SJSA1 (cell line): ENCODE results near the gene KRT84. TPM values are rescaled to one million over a fixed set of nuclear protein-coding genes. Genes with fewer than 3 reads are reported as not detected.
"Not testable (repeated sequence)": the region's sequence is repeated elsewhere in the genome, so short reads cannot be mapped to it uniquely, and the experiment has no call there.

Experiments
- DNase-seq, 2 experiments: peaks; one replicate each; pipeline ENCODE4 v3.0.0-alpha.2; 2015 to 2020; ENCODE audit warnings: low spot score in 2 of 2, low read depth in 1 of 2
- H3K27ac ChIP-seq: fragments of 250-450 bp; sonication (Bioruptor Pico); 2 replicates; pipeline ENCODE4 v1.5.1; 2020; ENCODE audit warnings: mild to moderate bottlenecking, moderate library complexity
- H3K27me3 ChIP-seq: fragments of 250-450 bp; sonication (Bioruptor Pico); replicated peaks from 2 replicates; pipeline ENCODE4 v1.5.1; 2020; ENCODE audit warnings: mild to moderate bottlenecking, moderate library complexity
- H3K36me3 ChIP-seq: fragments of 250-450 bp; sonication (Bioruptor Pico); 2 replicates; pipeline ENCODE4 v1.5.1; 2020; ENCODE audit warnings: mild to moderate bottlenecking
- H3K4me1 ChIP-seq: fragments of 250-450 bp; sonication (Bioruptor Pico); replicated peaks from 2 replicates; pipeline ENCODE4 v1.6.1; 2021; ENCODE audit warnings: mild to moderate bottlenecking
- H3K4me3 ChIP-seq: fragments of 250-450 bp; sonication (Bioruptor Pico); 2 replicates; pipeline ENCODE4 v1.5.1; 2020; ENCODE audit warnings: mild to moderate bottlenecking
- H3K9me3 ChIP-seq: fragments of 250-450 bp; sonication (Bioruptor Pico); replicated peaks from 2 replicates; pipeline ENCODE4 v1.5.1; 2020; ENCODE audit warnings: mild to moderate bottlenecking
- total RNA-seq: library from RNA; depleted of rRNA; stranded (reverse); fragments of >200 nt; shearing (Covaris generic); gene quantifications from 2 replicates; pipeline ENCODE4 v1.2.3, GENCODE V29; 2014

Gene KRT84
- total RNA-seq, 1 experiment from 2014 or later: not detected

DNA sequence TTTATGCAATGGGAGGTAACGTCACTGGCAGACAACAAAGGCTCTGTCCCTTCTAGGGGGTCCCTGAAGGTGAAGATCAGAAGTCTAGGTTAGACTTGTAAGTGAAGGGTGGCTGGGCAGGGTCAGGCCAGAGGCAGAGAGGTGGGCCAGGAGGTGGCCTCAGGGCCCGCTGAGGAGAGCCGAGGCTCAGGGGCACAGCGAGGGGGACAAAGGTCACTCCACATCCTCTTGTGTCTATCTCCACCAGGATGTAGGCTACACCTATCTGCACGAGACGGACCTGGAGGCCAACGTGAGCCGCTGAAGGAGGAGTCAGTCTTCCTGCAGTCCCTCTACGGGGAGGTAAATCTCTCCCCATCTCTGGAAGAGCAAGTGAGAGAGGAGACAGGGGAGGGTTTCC, 38.4 kb downstream of the KRT84 start:
- no peak overlapping the region for H3K4me3 ChIP-seq
- no peak overlapping the region for H3K27ac ChIP-seq
- no peaks in the 10 kb centered on the region for H3K4me1 ChIP-seq
- DNase-seq: no peak
- no peaks in the 10 kb centered on the region for H3K9me3 ChIP-seq
- H3K27me3 ChIP-seq: peaks cover 6% of the 10 kb centered on the region
- H3K36me3 ChIP-seq: no peaks in the 10 kb centered on the region

DNA sequence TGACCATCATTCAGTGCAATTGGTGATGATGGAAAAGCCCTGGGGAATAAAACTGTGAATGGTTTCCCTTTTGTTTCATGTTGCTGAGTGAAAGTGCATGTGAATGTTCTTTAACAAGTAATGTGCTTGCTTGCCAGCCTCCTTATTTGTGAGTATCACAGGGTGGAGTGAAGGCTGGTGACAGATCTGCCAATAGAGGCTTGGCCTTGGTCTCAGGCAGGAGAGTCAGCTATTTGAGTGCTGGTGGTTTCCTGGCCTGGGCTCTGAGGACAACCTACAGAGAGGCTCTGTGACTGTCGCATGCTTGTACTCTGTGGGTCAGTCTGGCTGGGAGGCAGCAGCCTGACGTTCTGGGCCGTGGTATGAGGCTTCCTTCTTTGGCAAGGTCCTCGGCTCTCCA, 38.9 kb downstream of the KRT84 start:
- Histone ChIP-seq H3K27ac (no peak overlapping the region), H3K4me3 (no peak overlapping the region), H3K36me3 (no peaks in the 10 kb centered on the region), H3K27me3 (peaks cover 6% of the 10 kb centered on the region), H3K4me1 (no peaks in the 10 kb centered on the region), H3K9me3 (no peaks in the 10 kb centered on the region)
- no peak for DNase-seq

DNA sequence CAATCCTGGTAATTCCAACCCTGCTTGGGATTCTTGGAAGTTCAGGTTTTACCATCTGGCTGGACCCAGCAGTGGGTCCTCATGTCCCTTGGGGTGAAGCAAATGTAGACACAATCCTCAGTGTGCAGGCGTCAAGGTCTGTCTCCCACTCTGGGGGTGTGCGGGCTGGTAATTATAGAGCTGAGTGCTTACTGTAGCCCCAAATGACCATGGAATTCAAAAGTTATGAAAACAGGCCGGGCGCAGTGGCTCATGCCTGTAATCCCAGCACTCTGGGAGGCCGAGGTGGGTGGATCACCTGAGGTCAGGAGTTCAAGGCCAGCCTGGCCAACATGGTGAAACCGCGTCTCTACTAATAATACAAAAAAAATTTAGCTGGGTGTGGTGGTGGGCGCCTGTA, 40.4 kb downstream of the KRT84 start:
- H3K9me3 ChIP-seq, H3K36me3 ChIP-seq, H3K27ac ChIP-seq, H3K4me3 ChIP-seq, DNase-seq, H3K27me3 ChIP-seq, H3K4me1 ChIP-seq: not testable (repeated sequence)

DNA sequence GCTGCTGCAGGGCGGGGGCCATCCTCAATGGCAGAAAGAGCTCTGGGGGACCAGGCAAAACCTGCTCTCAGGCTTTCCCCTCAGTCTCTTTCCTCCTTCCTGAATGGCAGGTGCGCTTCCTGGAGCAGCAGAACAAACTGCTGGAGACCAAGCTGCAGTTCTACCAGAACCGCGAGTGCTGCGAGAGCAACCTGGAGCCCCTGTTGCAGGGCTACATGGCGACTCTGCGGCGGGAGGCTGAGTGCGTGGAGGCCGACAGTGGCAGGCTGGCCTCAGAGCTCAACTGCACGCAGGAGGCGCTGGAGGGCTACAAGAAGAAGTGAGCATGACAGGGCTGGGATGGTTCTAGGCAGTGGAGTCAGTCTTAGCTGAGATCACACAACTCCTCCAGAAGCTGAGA, 41.3 kb downstream of the KRT84 start:
- H3K27me3 ChIP-seq: no peaks in the 10 kb centered on the region; the same call in 1 of the 2 replicates
- H3K4me1 ChIP-seq: no peaks in the 10 kb centered on the region
- no peak overlapping the region for H3K27ac ChIP-seq
- H3K36me3 ChIP-seq: no peaks in the 10 kb centered on the region
- no peak overlapping the region for H3K4me3 ChIP-seq
- no peaks in the 10 kb centered on the region for H3K9me3 ChIP-seq
- DNase-seq: no peak

DNA sequence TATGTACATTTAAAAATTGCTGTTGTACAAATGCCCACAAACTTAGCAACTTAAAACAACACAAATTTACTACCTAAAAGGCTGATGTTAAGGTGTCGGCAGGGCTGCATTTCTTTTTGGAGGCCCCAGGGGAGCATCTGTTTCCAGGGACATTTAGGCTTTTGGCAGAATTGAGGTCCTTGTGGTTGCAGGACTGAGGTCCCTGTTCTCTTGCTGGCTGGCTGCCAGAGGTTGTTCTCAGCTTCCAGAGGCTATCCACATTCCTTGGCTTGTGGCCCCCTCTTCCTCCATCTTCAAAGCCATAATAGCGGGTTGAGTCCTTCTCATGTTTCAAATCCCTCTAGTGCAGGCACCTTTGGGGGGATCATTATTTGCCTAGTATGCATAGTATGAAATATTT, 41.9 kb downstream of the KRT84 start:
- DNase-seq: no peak
- no peak overlapping the region for H3K27ac ChIP-seq
- no peaks in the 10 kb centered on the region for H3K4me1 ChIP-seq
- no peak overlapping the region for H3K4me3 ChIP-seq
- H3K9me3 ChIP-seq: no peaks in the 10 kb centered on the region
- H3K36me3 ChIP-seq: no peaks in the 10 kb centered on the region
- no peaks in the 10 kb centered on the region; the same call in 1 of the 2 replicates for H3K27me3 ChIP-seq

DNA sequence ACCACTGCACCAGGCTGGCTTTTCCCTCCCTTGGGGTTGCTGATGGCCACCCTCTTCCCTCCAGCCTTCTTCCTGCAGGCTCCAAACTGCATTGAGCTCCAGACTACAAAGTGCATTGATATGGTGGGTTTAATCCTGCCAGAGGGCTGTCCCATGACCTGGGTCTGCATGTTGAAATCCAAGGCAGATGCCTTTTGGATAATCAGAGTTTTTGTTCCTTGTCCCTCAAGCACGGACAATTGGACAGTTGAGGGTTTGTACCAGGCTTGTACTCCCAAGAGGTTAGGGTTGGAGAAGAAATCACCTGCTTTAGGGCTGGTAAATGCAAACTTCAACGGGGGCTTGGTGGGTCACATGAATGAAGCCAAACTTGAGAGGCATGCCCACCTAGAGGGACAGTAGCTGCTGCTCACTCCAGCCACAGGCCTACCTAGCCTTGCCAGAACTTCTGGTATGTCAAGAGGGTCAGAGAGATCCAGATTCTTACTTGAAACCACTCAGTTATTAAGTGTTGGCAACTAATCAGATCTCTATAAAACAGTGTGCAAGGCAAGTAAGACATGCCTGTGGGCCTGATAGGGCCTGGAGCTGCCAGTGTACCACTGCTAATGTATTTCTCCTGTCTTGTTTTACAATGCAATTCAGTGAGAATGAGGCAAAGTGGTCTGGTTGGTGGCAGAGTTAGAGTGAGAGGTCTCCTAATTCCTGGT, 42.5 kb downstream of the KRT84 start:
- Histone ChIP-seq H3K4me1 (no peaks in the 10 kb centered on the region), H3K4me3 (no peak overlapping the region), H3K9me3 (no peaks in the 10 kb centered on the region), H3K36me3 (no peaks in the 10 kb centered on the region), H3K27me3 (no peaks in the 10 kb centered on the region), H3K27ac (no peak overlapping the region)
- no peak for DNase-seq

DNA sequence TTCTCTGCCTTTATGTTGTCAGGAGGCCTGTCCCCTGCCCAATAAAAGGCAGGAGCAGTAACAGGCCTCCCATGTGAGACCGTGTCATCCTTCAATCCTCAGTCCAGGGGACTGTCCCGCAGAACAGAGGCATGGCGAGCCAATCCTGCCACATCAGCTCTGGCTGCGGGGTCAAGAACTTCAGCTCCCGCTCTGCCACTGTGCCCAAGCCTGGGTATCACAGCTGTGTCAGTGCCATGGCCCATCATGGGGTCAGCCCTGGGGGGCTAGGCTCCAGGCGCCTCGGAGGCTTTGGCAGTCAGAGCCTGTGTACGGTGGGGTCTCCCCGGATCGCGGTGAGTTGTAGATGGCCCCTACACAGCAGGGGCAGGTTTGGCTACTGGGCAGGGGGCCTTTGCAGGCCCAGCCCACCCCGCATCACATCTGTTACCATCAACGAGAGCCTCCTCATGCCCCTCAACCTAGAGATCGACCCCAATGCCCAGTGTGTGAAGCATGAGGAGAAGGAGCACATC, 44.3 kb downstream of the KRT84 start:
- no peak overlapping the region for H3K27ac ChIP-seq
- no peak for DNase-seq
- H3K27me3 ChIP-seq: no peaks in the 10 kb centered on the region
- no peaks in the 10 kb centered on the region for H3K4me1 ChIP-seq
- H3K4me3 ChIP-seq: no peak overlapping the region
- H3K36me3 ChIP-seq: no peaks in the 10 kb centered on the region
- no peaks in the 10 kb centered on the region for H3K9me3 ChIP-seq

DNA sequence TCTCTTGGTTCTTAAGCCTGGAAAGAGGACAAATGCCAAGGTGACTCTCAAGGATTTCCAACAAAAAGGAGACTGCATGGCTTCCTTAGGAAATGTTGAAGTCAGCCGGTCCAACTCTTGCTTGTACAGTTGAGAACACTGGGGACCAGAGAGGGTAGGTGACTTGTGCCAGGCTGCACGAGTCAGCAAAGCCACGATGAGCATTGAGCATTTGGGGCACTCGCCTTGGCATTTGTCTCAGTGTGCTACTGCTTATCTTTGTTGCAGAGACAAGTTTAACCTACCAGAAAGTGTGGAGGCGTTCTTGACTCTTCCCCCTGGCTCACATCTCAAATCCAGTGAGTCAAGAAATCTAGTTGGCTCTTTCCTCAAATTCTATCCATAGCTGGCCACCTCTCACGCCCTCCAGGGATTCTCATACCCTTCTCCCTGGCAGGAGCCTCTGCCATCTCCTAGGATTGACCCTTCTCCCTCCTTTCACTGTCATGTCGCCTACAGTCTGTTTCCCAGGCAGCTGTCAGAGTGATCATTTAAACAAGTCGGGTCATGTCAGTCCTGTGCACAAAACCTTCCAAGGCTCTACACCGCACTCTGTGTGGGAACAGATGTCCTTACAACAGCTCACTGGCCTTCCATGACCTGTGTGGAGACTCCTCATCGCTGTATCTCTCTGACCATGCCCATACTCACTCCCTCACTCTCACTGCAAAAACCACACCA, 47.1 kb downstream of the KRT84 start:
- Histone ChIP-seq H3K4me3 (no peak overlapping the region), H3K4me1 (no peaks in the 10 kb centered on the region), H3K27me3 (no peaks in the 10 kb centered on the region), H3K27ac (no peak overlapping the region), H3K9me3 (no peaks in the 10 kb centered on the region), H3K36me3 (no peaks in the 10 kb centered on the region)
- no peak for DNase-seq

DNA sequence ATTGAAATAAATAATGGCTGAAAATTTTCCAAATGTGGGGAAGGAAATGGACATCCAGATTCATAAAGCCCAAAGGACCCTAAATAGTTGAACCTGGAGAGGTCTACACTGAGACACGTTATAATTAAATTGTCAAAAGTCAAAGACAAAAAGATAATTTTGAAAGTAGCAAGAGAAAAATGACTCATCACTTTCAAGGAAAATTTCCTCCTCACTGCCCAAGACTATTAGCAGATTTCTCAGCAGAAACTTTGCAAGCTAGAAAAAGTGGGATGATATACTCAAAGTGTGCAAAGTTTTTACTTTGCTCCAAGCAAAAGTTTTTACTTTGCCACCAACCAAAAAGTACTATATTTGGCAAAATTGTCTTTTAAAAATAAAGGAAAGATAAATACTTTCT, 48.4 kb downstream of the KRT84 start:
- no peaks in the 10 kb centered on the region for H3K9me3 ChIP-seq
- no peaks in the 10 kb centered on the region for H3K27me3 ChIP-seq
- no peaks in the 10 kb centered on the region for H3K4me1 ChIP-seq
- H3K4me3 ChIP-seq: no peak overlapping the region
- no peak overlapping the region for H3K27ac ChIP-seq
- DNase-seq: no peak
- H3K36me3 ChIP-seq: no peaks in the 10 kb centered on the region

DNA sequence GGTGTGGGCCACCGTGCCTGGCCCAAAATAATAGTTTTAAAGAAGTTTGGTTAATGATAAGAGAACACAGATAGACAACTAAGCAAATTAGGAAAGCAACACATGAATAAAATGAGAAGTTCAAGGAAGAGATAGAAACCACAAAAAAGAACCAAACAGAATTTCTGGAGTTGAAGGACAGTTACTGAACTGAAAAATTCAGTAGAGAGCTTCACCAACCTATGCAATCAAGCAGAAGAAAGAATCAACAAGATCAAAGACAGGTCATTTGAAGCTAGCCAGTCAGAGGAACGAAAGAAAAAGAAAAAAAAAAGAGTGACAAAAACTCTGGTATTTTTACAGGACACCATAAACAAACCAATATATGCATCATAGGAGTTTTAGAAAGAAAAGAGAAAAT, 48.8 kb downstream of the KRT84 start:
- Histone ChIP-seq H3K36me3 (no peaks in the 10 kb centered on the region), H3K4me1 (no peaks in the 10 kb centered on the region), H3K27ac (no peak overlapping the region), H3K4me3 (no peak overlapping the region), H3K9me3 (no peaks in the 10 kb centered on the region), H3K27me3 (no peaks in the 10 kb centered on the region)
- no peak for DNase-seq

DNA sequence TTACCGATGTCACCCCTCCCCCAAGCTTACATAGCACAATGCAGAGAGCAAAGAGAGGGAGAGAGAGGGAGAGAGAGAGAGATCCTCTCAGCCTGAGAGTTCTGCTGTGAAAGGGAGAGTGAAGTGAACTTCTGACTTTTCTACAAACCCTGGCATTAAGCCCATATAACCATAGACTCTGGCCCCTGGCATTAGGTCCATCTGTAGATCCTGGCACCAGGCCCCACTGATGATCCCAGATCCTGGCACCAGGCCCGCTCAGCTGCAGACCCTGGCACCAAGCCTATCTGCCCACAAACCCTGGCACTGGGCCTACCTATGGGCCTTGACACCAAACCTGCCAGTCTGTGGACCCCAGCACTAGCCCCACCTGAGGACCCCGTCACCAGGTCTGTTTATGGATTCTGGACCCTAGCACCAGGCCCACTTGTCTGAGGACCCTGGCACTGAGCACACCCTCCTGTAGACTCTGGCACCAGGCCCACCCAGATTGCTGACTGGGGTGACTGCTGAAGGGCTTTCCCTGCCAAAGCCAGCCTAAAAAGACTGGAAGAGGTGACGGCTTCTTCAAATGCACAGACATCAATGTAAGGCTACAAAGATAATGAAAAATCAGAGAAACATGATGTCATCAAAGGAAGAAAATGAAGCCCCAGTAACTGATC, 49.7 kb downstream of the KRT84 start:
- DNase-seq: no peak
- H3K4me3 ChIP-seq: no peak overlapping the region
- H3K9me3 ChIP-seq: no peaks in the 10 kb centered on the region
- no peaks in the 10 kb centered on the region for H3K4me1 ChIP-seq
- H3K27me3 ChIP-seq: no peaks in the 10 kb centered on the region
- H3K27ac ChIP-seq: no peak overlapping the region
- no peaks in the 10 kb centered on the region for H3K36me3 ChIP-seq

DNA sequence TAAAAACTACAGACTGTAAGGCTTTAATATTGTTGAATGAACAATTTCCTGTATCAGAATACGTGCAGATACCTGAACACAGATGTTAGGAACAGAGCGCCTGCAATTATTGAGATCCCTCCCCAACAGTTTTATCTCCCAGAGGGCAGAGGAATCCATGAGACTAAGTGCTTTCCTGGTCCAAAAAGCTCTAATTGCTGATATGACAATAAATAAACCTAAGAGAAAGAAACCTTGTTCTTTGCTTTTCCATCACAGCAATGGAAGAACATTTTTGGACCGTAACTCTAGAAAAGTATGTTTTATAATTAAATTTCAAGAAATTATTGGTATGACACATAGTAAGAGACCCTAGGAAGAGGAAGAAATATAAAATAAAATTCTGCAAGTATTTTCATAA, 51.3 kb downstream of the KRT84 start:
- Histone ChIP-seq H3K4me1 (no peaks in the 10 kb centered on the region), H3K4me3 (no peak overlapping the region), H3K27me3 (no peaks in the 10 kb centered on the region), H3K9me3 (no peaks in the 10 kb centered on the region), H3K36me3 (no peaks in the 10 kb centered on the region), H3K27ac (no peak overlapping the region)
- no peak for DNase-seq

DNA sequence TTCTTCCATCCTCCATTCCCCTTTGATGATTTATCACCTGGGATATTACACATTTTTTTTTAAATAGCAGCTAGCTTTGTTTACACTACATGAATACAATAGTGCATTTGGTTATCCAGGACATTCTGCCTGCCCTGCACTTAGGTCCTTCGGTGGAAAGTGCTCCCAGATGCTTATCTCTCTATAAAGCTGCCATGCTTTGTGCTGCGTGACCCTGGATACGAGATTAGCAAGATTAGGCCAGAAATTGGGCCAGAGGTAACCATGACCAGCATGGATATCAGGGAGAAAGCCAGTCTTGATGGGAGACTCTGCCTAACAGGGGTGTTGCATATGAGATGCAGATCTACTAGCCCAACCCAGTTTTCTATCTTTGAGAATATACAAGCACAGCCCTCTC, 52.1 kb downstream of the KRT84 start:
- Histone ChIP-seq H3K27ac (no peak overlapping the region), H3K27me3 (no peaks in the 10 kb centered on the region), H3K36me3 (no peaks in the 10 kb centered on the region), H3K4me1 (no peaks in the 10 kb centered on the region), H3K4me3 (no peak overlapping the region), H3K9me3 (no peaks in the 10 kb centered on the region)
- no peak for DNase-seq

DNA sequence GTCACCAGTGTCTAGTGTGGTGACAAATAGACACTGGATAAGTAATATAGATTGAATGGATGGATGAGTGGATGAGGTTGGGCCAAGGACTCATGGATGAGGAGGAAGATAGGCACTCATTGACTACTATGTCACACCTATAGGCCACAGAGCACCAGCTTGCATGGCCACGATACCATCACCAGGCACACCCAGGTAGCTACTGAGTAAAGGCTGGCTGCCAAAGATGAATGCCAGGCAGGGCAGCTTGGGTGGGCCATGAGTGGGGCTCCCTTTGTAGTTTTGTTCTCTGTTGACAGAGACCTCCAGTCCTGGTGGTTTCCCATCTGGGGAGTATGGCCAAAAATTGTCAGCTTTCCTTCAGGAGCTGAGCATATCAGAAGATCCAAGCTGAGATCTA, 53.1 kb downstream of the KRT84 start:
- H3K4me1 ChIP-seq: peaks cover 5% of the 10 kb centered on the region; the same call in 1 of the 2 replicates
- H3K27ac ChIP-seq: no peak overlapping the region
- no peak for DNase-seq
- no peaks in the 10 kb centered on the region for H3K27me3 ChIP-seq
- H3K4me3 ChIP-seq: no peak overlapping the region
- H3K36me3 ChIP-seq: no peaks in the 10 kb centered on the region
- H3K9me3 ChIP-seq: no peaks in the 10 kb centered on the region
